GM12874 (cell line): ENCODE measurements around the gene GLI1.

Experiments used
- TF ChIP-seq, protein P1 (sequence below): IDR thresholded peaks from 2 replicates; pipeline ENCODE4 v1.5.1; 2011; ENCODE audit warnings: low read depth, mild to moderate bottlenecking, control low read depth, low read length, moderate library complexity; ENCODE audit not compliant: insufficient read depth

The GLI1 gene

GRCh38 chr12:57460468-57460784 lies 841 bp downstream of the GLI1 start:
- TF ChIP-seq, protein P1, sequence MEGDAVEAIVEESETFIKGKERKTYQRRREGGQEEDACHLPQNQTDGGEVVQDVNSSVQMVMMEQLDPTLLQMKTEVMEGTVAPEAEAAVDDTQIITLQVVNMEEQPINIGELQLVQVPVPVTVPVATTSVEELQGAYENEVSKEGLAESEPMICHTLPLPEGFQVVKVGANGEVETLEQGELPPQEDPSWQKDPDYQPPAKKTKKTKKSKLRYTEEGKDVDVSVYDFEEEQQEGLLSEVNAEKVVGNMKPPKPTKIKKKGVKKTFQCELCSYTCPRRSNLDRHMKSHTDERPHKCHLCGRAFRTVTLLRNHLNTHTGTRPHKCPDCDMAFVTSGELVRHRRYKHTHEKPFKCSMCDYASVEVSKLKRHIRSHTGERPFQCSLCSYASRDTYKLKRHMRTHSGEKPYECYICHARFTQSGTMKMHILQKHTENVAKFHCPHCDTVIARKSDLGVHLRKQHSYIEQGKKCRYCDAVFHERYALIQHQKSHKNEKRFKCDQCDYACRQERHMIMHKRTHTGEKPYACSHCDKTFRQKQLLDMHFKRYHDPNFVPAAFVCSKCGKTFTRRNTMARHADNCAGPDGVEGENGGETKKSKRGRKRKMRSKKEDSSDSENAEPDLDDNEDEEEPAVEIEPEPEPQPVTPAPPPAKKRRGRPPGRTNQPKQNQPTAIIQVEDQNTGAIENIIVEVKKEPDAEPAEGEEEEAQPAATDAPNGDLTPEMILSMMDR, result no peak

GRCh38 chr12:57460841-57461275 lies 1.3 kb downstream of the GLI1 start:
- TF ChIP-seq, protein P1, result no peak

DNA sequence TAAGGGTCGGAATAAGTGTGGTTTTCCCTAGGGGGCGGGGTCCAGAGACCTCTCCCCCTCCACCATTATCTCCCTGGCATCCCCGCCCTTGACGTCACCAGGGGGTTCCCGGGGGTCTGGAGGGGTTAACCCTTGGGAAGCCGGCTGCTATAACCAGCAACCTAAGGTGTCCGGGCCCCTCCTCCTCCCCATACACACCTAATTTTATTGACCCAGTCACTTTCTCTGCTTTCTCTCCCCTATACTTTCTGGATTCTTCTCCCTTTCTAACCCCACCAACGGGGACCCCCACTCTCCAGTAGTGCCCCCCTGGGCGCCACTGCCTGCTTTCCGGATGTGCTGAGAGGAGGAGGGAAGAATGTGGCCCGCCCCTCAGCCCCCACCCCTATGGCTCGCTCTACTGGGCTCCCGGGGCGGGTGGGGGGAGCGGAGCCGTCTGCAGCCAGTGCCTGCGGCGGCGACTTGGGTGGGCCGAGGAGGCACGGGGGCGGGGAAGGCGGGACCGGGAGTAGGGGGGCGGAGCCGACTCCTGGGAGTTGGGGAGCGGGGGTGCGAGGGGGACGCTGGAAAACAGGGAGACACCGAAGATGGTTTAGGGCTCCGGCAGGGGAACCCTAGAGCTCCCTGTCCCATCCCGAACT lies 1.8 kb downstream of the GLI1 start:
- TF ChIP-seq, protein P1, result no peak

DNA sequence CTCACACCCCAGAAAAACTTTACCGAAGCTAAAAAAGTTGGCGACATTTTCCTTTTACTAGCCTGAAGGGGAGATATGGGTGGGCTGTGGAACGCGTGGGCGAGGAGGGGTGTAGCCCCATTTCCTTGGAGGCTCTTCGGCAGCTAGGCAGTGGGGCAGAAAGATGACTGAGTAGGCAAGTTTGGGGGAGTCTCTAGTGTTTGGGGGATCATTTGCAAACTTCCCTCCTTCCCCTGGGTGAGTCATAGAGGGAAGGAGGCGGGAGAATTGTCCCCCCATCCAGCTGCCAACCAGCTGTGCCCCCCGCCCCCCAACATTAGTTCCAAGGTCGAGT lies 2.3 kb downstream of the GLI1 start:
- TF ChIP-seq, protein P1, result no peak

DNA sequence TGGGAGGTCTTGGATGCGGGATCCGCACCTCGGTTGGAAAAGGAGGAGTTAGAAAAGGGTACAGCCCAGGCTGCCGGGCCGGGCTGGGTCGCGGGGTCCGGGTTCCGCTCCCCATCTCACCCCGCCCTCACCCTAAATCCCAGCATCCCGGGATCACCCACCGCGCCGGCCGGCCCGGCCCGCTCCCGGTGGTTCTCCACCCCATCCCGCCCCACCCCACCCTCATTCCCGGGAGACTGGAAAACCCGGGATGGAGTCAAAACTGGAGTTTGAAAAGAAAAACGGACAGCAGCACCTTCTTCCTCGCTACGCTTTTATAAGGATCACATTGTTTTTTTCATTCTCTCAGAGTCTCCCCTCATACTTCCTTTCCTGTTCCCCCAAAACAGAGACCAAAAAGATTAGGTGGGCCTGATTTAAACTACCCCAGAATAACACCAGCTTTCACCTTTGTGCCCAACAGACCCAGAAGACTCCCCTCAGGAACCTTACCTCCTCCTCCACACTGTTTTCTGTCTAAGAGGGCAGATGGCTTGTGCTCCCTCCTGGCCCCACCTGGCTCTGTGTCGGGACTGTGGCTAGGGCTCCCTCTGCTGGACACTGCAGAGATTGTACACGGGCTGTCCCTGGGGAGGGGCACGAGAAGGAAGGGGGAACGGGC lies 2.8 kb downstream of the GLI1 start:
- TF ChIP-seq, protein P1, result peak; percentile 94

GRCh38 chr12:57462912-57463253 lies 3.3 kb downstream of the GLI1 start:
- TF ChIP-seq, protein P1, result no peak

GRCh38 chr12:57464569-57464968 lies 5.0 kb downstream of the GLI1 start:
- TF ChIP-seq, protein P1, result no peak
